GM23338 (cell line): ENCODE measurements around the gene SLC48A1. TPM values are rescaled to one million over a fixed set of nuclear protein-coding genes. Genes with fewer than 3 reads are reported as not detected.
A peak's percentile ranks its signal among the peaks of the same experiment; 100 is the strongest.

ENCODE experiments used
- ATAC-seq: fragments of 200-7000 bp; cut with Tn5 transposase; 3 replicates; pipeline ENCODE4 v1.9.1; 2020
- DNase-seq: peaks from one replicate; pipeline ENCODE4 v3.0.0-alpha.2; 2015; ENCODE audit warnings: low spot score
- H2AFZ ChIP-seq: fragments of 200-600 bp; sonication (generic); 2 replicates; pipeline ENCODE4 v1.8.0; 2016; ENCODE audit warnings: antibody characterized with exemption, mild to moderate bottlenecking, moderate library complexity
- H3F3A ChIP-seq: fragments of 200-600 bp; sonication (generic); replicated peaks from 2 replicates; pipeline ENCODE4 v1.8.0; 2017; ENCODE audit warnings: antibody characterized with exemption, mixed run types, low read depth
- H3K27ac ChIP-seq: fragments of 200-600 bp; sonication (generic); 2 replicates; pipeline ENCODE4 v1.6.1; 2016; ENCODE audit warnings: low read depth
- H3K27me3 ChIP-seq: fragments of 200-600 bp; sonication (generic); 2 replicates; pipeline ENCODE4 v1.8.0; 2016; ENCODE audit warnings: mild to moderate bottlenecking, mixed run types, moderate library complexity; ENCODE audit not compliant: insufficient read depth
- H3K36me3 ChIP-seq: fragments of 200-600 bp; sonication (generic); 2 replicates; pipeline ENCODE4 v1.8.0; 2016; ENCODE audit warnings: mild to moderate bottlenecking; ENCODE audit not compliant: insufficient read depth
- H3K4me1 ChIP-seq: fragments of 200-600 bp; sonication (generic); 2 replicates; pipeline ENCODE4 v1.8.0; 2016; ENCODE audit warnings: mild to moderate bottlenecking, moderate library complexity; ENCODE audit not compliant: insufficient read depth
- H3K4me2 ChIP-seq: fragments of 200-600 bp; sonication (generic); 2 replicates; pipeline ENCODE4 v1.7.1; 2017; ENCODE audit warnings: mixed run types
- H3K4me3 ChIP-seq: fragments of 200-600 bp; sonication (generic); 2 replicates; pipeline ENCODE4 v1.6.1; 2016; ENCODE audit warnings: mixed run types
- H3K79me2 ChIP-seq: fragments of 200-600 bp; sonication (generic); replicated peaks from 2 replicates; pipeline ENCODE4 v1.8.0; 2017; ENCODE audit warnings: mild to moderate bottlenecking; ENCODE audit not compliant: insufficient read depth
- H3K9me2 ChIP-seq: fragments of 200-600 bp; sonication (generic); 2 replicates; pipeline ENCODE4 v1.8.0; 2017; ENCODE audit not compliant: insufficient read depth
- H4K20me1 ChIP-seq: fragments of 200-600 bp; sonication (generic); replicated peaks from 2 replicates; pipeline ENCODE4 v1.8.0; 2017; ENCODE audit warnings: mild to moderate bottlenecking; ENCODE audit not compliant: insufficient read depth
- H3K27ac Mint-ChIP-seq: 2 replicates; pipeline ENCODE4 v1.8.0; 2020; ENCODE audit warnings: inconsistent platforms, mild to moderate bottlenecking, moderate library complexity, mixed read lengths
- H3K27me3 Mint-ChIP-seq: 3 replicates; pipeline ENCODE4 v1.8.0; 2022; ENCODE audit warnings: low read depth, mild to moderate bottlenecking, moderate library complexity, mixed read lengths, inconsistent platforms; ENCODE audit not compliant: insufficient read depth, poor library complexity
- H3K36me3 Mint-ChIP-seq: 3 replicates; pipeline ENCODE4 v1.8.0; 2021; ENCODE audit warnings: low read depth, mild to moderate bottlenecking, inconsistent platforms, moderate library complexity, mixed read lengths
- H3K4me1 Mint-ChIP-seq: 3 replicates; pipeline ENCODE4 v1.8.0; 2020; ENCODE audit warnings: mild to moderate bottlenecking, inconsistent platforms, mixed read lengths
- H3K4me3 Mint-ChIP-seq: 3 replicates; pipeline ENCODE4 v1.8.0; 2021; ENCODE audit warnings: moderate library complexity, mild to moderate bottlenecking, inconsistent platforms, mixed read lengths
- H3K9me3 Mint-ChIP-seq: 3 replicates; pipeline ENCODE4 v1.8.0; 2020; ENCODE audit warnings: moderate library complexity, mild to moderate bottlenecking, inconsistent platforms, mixed read lengths
- CREB1 ChIP-seq: fragments of 250-450 bp; sonication (Bioruptor Pico); IDR thresholded peaks from 2 replicates; pipeline ENCODE4 v1.5.0; 2020; ENCODE audit warnings: low read depth, mild to moderate bottlenecking, moderate library complexity
- EZH2 ChIP-seq: fragments of 200-600 bp; sonication (generic); IDR thresholded peaks from one replicate; pipeline ENCODE4 v1.8.0; 2017; ENCODE audit warnings: antibody characterized with exemption, mild to moderate bottlenecking, low read depth; ENCODE audit not compliant: unreplicated experiment
- EZH2phosphoT487 ChIP-seq: fragments of 200-600 bp; sonication (generic); IDR thresholded peaks from one replicate; pipeline ENCODE4 v1.8.1; 2018; ENCODE audit warnings: antibody characterized with exemption; ENCODE audit not compliant: unreplicated experiment
- JUNB ChIP-seq: IDR thresholded peaks from one replicate; pipeline ENCODE4 v1.6.1; 2016; ENCODE audit warnings: antibody characterized with exemption; ENCODE audit not compliant: unreplicated experiment
- NANOG ChIP-seq: IDR thresholded peaks from 2 replicates; pipeline ENCODE4 v1.6.1; 2016; ENCODE audit warnings: antibody characterized with exemption, borderline replicate concordance
- POLR2AphosphoS5 ChIP-seq: IDR thresholded peaks from 2 replicates; pipeline ENCODE4 v1.6.1; 2016; ENCODE audit warnings: antibody characterized with exemption, low read depth
- REST ChIP-seq: IDR thresholded peaks from one replicate; pipeline ENCODE4 v1.6.1; 2018; ENCODE audit warnings: antibody characterized with exemption; ENCODE audit not compliant: unreplicated experiment
- STAT1 ChIP-seq: IDR thresholded peaks from one replicate; pipeline ENCODE4 v1.6.1; 2016; ENCODE audit warnings: antibody characterized with exemption; ENCODE audit not compliant: unreplicated experiment
- ZNF114 ChIP-seq: fragments of 250-450 bp; sonication (Bioruptor Pico); IDR thresholded peaks from 2 replicates; pipeline ENCODE4 v1.5.0; 2020; ENCODE audit warnings: mild to moderate bottlenecking, moderate library complexity
- ZNF331 ChIP-seq: fragments of 250-450 bp; sonication (Bioruptor Pico); IDR thresholded peaks from 2 replicates; pipeline ENCODE4 v1.5.0; 2020; ENCODE audit warnings: low read depth, mild to moderate bottlenecking, moderate library complexity
- polyA plus RNA-seq: library from polyadenylated mRNA; unstranded; fragments of >200 nt; fragmentation: Nextera tagmentation; extraction: Ambion mirVana; gene quantifications from 2 replicates; pipeline ENCODE4 v1.2.1, GENCODE V29; 2016
- total RNA-seq: library from RNA; depleted of rRNA; stranded (reverse); fragments of >200 nt; shearing (Covaris generic); gene quantifications from 2 replicates; pipeline ENCODE4 v1.2.3, GENCODE V29; 2014
- TF ChIP-seq, protein P1 (sequence below), 2 experiments: fragments of 200-600 bp in 1 of 2; sonication (generic) in 1 of 2; conservative IDR thresholded peaks; 2 replicates each; pipeline versions ENCODE4 v1.5.1 to v1.6.1; 2016 to 2017; ENCODE audit warnings: antibody characterized with exemption in 2 of 2, low read depth in 2 of 2, mild to moderate bottlenecking in 2 of 2, moderate library complexity in 1 of 2
- TF ChIP-seq, protein P2 (sequence below): fragments of 250-450 bp; sonication (Bioruptor Pico); IDR thresholded peaks from 2 replicates; pipeline ENCODE4 v1.5.0; 2020; ENCODE audit warnings: mild to moderate bottlenecking, moderate library complexity
- TF ChIP-seq, protein P3 (sequence below): IDR thresholded peaks from 2 replicates; pipeline ENCODE4 v1.6.1; 2016; ENCODE audit warnings: antibody characterized with exemption

Gene SLC48A1
- total and polyA plus RNA-seq, 2 experiments from 2014 or later: 5.8 to 9.0 TPM

DNA sequence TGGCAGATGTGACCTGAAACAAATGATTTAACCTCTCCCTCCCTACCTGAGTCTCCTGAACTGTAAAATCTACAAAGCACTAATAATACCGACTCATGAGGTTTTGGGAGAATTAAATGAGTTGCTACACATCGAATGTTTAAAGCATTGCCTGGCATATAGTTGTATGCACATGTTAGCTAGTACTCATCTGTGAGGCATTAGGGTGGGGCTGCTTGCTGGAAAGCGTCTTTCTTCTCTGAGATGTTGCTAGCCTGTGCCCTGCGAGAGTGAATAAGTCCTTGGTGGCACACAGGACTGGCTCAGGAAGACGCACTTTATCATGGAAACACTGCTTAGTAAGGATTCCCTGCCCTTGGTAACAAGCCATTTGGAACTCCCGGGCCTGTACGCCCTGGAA lies 20.5 kb upstream of the SLC48A1 start:
- DNase-seq: no peak
- H3K4me1 Mint-ChIP-seq: peaks cover 52% of the 10 kb centered on the region
- no peak for ATAC-seq

More for the DNA sequence above, 20.5 kb upstream of the SLC48A1 start:
- Histone ChIP-seq H3K4me1 (peaks cover 19% of the 10 kb centered on the region), H3K27me3 (no peaks in the 10 kb centered on the region), H3K27ac (peak overlapping the region; percentile 76; the same call in 1 of the 2 replicates), H3K79me2 (no peaks in the 10 kb centered on the region), H3K9me2 (no peaks in the 10 kb centered on the region), H2AFZ (no peak overlapping the region), H3K4me3 (no peak overlapping the region), H3K36me3 (no peaks in the 10 kb centered on the region), H3K4me2 (peak overlapping the region; percentile 73; the same call in 1 of the 2 replicates), H3F3A (no peaks in the 10 kb centered on the region), H4K20me1 (no peaks in the 10 kb centered on the region)
- Mint-ChIP-seq H3K27ac (peak overlapping the region; percentile 34), H3K36me3 (peaks cover 4% of the 10 kb centered on the region; the same call in 1 of the 3 replicates), H3K27me3 (peaks cover 7% of the 10 kb centered on the region), H3K9me3 (no peaks in the 10 kb centered on the region), H3K4me3 (no peak overlapping the region)
- TF ChIP-seq, protein P1, sequence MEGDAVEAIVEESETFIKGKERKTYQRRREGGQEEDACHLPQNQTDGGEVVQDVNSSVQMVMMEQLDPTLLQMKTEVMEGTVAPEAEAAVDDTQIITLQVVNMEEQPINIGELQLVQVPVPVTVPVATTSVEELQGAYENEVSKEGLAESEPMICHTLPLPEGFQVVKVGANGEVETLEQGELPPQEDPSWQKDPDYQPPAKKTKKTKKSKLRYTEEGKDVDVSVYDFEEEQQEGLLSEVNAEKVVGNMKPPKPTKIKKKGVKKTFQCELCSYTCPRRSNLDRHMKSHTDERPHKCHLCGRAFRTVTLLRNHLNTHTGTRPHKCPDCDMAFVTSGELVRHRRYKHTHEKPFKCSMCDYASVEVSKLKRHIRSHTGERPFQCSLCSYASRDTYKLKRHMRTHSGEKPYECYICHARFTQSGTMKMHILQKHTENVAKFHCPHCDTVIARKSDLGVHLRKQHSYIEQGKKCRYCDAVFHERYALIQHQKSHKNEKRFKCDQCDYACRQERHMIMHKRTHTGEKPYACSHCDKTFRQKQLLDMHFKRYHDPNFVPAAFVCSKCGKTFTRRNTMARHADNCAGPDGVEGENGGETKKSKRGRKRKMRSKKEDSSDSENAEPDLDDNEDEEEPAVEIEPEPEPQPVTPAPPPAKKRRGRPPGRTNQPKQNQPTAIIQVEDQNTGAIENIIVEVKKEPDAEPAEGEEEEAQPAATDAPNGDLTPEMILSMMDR (conservative IDR thresholded peaks at IDR 0.05; ENCODE audit: low read depth in 2 of 2): no peak
- no peak for TF ChIP-seq REST
- no peak for TF ChIP-seq EZH2phosphoT487
- no peak for TF ChIP-seq ZNF331 (CRISPR knock-in tag)
- no peak for TF ChIP-seq JUNB
- TF ChIP-seq, protein P2, sequence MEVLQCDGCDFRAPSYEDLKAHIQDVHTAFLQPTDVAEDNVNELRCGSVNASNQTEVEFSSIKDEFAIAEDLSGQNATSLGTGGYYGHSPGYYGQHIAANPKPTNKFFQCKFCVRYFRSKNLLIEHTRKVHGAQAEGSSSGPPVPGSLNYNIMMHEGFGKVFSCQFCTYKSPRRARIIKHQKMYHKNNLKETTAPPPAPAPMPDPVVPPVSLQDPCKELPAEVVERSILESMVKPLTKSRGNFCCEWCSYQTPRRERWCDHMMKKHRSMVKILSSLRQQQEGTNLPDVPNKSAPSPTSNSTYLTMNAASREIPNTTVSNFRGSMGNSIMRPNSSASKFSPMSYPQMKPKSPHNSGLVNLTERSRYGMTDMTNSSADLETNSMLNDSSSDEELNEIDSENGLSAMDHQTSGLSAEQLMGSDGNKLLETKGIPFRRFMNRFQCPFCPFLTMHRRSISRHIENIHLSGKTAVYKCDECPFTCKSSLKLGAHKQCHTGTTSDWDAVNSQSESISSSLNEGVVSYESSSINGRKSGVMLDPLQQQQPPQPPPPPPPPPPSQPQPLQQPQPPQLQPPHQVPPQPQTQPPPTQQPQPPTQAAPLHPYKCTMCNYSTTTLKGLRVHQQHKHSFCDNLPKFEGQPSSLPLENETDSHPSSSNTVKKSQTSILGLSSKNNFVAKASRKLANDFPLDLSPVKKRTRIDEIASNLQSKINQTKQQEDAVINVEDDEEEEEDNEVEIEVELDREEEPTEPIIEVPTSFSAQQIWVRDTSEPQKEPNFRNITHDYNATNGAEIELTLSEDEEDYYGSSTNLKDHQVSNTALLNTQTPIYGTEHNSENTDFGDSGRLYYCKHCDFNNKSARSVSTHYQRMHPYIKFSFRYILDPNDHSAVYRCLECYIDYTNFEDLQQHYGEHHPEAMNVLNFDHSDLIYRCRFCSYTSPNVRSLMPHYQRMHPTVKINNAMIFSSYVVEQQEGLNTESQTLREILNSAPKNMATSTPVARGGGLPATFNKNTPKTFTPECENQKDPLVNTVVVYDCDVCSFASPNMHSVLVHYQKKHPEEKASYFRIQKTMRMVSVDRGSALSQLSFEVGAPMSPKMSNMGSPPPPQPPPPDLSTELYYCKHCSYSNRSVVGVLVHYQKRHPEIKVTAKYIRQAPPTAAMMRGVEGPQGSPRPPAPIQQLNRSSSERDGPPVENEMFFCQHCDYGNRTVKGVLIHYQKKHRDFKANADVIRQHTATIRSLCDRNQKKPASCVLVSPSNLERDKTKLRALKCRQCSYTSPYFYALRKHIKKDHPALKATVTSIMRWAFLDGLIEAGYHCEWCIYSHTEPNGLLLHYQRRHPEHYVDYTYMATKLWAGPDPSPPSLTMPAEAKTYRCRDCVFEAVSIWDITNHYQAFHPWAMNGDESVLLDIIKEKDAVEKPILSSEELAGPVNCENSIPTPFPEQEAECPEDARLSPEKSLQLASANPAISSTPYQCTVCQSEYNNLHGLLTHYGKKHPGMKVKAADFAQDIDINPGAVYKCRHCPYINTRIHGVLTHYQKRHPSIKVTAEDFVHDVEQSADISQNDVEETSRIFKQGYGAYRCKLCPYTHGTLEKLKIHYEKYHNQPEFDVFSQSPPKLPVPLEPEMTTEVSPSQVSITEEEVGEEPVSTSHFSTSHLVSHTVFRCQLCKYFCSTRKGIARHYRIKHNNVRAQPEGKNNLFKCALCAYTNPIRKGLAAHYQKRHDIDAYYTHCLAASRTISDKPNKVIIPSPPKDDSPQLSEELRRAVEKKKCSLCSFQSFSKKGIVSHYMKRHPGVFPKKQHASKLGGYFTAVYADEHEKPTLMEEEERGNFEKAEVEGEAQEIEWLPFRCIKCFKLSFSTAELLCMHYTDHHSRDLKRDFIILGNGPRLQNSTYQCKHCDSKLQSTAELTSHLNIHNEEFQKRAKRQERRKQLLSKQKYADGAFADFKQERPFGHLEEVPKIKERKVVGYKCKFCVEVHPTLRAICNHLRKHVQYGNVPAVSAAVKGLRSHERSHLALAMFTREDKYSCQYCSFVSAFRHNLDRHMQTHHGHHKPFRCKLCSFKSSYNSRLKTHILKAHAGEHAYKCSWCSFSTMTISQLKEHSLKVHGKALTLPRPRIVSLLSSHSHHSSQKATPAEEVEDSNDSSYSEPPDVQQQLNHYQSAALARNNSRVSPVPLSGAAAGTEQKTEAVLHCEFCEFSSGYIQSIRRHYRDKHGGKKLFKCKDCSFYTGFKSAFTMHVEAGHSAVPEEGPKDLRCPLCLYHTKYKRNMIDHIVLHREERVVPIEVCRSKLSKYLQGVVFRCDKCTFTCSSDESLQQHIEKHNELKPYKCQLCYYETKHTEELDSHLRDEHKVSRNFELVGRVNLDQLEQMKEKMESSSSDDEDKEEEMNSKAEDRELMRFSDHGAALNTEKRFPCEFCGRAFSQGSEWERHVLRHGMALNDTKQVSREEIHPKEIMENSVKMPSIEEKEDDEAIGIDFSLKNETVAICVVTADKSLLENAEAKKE: no peak
- TF ChIP-seq POLR2AphosphoS5: no peak
- no peak for TF ChIP-seq NANOG
- TF ChIP-seq CREB1 (CRISPR knock-in tag): no peak
- TF ChIP-seq, protein P3, sequence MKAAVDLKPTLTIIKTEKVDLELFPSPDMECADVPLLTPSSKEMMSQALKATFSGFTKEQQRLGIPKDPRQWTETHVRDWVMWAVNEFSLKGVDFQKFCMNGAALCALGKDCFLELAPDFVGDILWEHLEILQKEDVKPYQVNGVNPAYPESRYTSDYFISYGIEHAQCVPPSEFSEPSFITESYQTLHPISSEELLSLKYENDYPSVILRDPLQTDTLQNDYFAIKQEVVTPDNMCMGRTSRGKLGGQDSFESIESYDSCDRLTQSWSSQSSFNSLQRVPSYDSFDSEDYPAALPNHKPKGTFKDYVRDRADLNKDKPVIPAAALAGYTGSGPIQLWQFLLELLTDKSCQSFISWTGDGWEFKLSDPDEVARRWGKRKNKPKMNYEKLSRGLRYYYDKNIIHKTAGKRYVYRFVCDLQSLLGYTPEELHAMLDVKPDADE: no peak
- TF ChIP-seq STAT1: no peak
- TF ChIP-seq EZH2: no peak
- no peak for TF ChIP-seq ZNF114
